Measurements from ENCODE around the gene HOXA10. TPM values are rescaled to one million over a fixed set of nuclear protein-coding genes. Genes with fewer than 3 reads are reported as not detected.

HOXA10 gene
- total RNA-seq, 1 experiment from 2014 or later = not detected

GRCh38 chr7:27141137-27141922 lies 32.8 kb downstream of the HOXA10 start:
- peaks cover 100% of the 10 kb centered on the region for H3K27me3 Mint-ChIP-seq (ENCODE audit: low read depth)
- Histone ChIP-seq H3K14ac (ENCODE audit: insufficient read depth, low read length) (no peak overlapping the region), H3K9ac (ENCODE audit: extremely low read depth, insufficient read length, low read length) (no peak overlapping the region), H3K27me3 (ENCODE audit: insufficient read depth, low read length) (peaks cover 98% of the 10 kb centered on the region), H2BK12ac (ENCODE audit: insufficient read length, low read depth, low read length) (no peak overlapping the region), H2AFZ (ENCODE audit: low read length) (no peak overlapping the region), H3K56ac (ENCODE audit: insufficient read length, low read depth, low read length) (no peak overlapping the region), H2BK120ac (ENCODE audit: low read depth, low read length, poor library complexity, severe bottlenecking) (no peak overlapping the region), H4K91ac (ENCODE audit: insufficient read length, low read depth, low read length) (no peak overlapping the region), H3T11ph (ENCODE audit: low read length) (no peak overlapping the region), H2BK5ac (ENCODE audit: insufficient read length, low read length) (no peak overlapping the region), H3K23ac (ENCODE audit: insufficient read length, low read depth, low read length) (no peak overlapping the region), H4K8ac (replicated peaks; ENCODE audit: insufficient read length, low read depth, low read length) (no peak overlapping the region), H4K20me1 (ENCODE audit: control insufficient read depth, insufficient read depth, insufficient read length) (no peaks in the 10 kb centered on the region), H3K4ac (ENCODE audit: low read depth, low read length) (no peak overlapping the region), H3K18ac (ENCODE audit: insufficient read length, low read depth, low read length) (no peak overlapping the region), H3K27ac (ENCODE audit: insufficient read length, low read depth, low read length) (no peak overlapping the region), H3K9me3 (ENCODE audit: control insufficient read depth, low read depth, low read length) (no peaks in the 10 kb centered on the region), H4K5ac (ENCODE audit: insufficient read length, low read depth, low read length) (no peak overlapping the region), H3K4me1 (ENCODE audit: insufficient read depth, low read length) (no peaks in the 10 kb centered on the region), H2BK20ac (ENCODE audit: low read depth, low read length, poor library complexity, severe bottlenecking) (no peak overlapping the region), H2AK5ac (ENCODE audit: insufficient read length, low read length) (no peak overlapping the region), H3K23me2 (ENCODE audit: insufficient read length, low read depth, low read length, poor library complexity, severe bottlenecking) (peaks cover 10% of the 10 kb centered on the region), H2BK15ac (ENCODE audit: low read depth, low read length) (no peak overlapping the region), H3K79me1 (ENCODE audit: insufficient read depth, low read depth, low read length, poor library complexity, severe bottlenecking) (no peaks in the 10 kb centered on the region), H3K4me2 (ENCODE audit: insufficient read depth, insufficient read length, low read length) (no peak overlapping the region), H3K79me2 (ENCODE audit: insufficient read depth, low read length) (no peaks in the 10 kb centered on the region)
- no peak overlapping the region for H3K27ac Mint-ChIP-seq
- H3K36me3 Mint-ChIP-seq (ENCODE audit: insufficient read depth in 1 of 3, low read depth in 3 of 3) = no peaks in the 10 kb centered on the region; a peak in 1 of 7 replicates
- WGBS (ENCODE audit: extremely low coverage, insufficient read length, low lambda C conversion rate) = no CpG with 5 or more reads among the region's 18 CpGs
- TF ChIP-seq, protein P1, sequence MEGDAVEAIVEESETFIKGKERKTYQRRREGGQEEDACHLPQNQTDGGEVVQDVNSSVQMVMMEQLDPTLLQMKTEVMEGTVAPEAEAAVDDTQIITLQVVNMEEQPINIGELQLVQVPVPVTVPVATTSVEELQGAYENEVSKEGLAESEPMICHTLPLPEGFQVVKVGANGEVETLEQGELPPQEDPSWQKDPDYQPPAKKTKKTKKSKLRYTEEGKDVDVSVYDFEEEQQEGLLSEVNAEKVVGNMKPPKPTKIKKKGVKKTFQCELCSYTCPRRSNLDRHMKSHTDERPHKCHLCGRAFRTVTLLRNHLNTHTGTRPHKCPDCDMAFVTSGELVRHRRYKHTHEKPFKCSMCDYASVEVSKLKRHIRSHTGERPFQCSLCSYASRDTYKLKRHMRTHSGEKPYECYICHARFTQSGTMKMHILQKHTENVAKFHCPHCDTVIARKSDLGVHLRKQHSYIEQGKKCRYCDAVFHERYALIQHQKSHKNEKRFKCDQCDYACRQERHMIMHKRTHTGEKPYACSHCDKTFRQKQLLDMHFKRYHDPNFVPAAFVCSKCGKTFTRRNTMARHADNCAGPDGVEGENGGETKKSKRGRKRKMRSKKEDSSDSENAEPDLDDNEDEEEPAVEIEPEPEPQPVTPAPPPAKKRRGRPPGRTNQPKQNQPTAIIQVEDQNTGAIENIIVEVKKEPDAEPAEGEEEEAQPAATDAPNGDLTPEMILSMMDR (conservative IDR thresholded peaks at IDR 0.05) = no peak
- peak overlapping the region in 1 of 2 experiments; percentile 50; a peak in 2 of 5 replicates for H3K4me3 Mint-ChIP-seq
- peaks cover 7 to 16% of the 10 kb centered on the region in 2 experiments for H3K4me1 Mint-ChIP-seq
- DNase-seq = no peak
- H3K9me3 Mint-ChIP-seq = peaks cover 4 to 19% of the 10 kb centered on the region in 2 experiments
